IMR-90 (cell line): ENCODE measurements around the gene COPS2.

Source experiments
- BHLHE40 ChIP-seq: fragments of 150-350 bp; IDR thresholded peaks from 2 replicates; pipeline ENCODE4 v1.6.1; 2016; ENCODE audit warnings: mild to moderate bottlenecking, low read depth, low read length
- CEBPB ChIP-seq: IDR thresholded peaks from 2 replicates; pipeline ENCODE4 v1.6.1; 2012; ENCODE audit warnings: low read depth, low read length, improper control_type of control experiment
- FOS ChIP-seq: fragments of 150-350 bp; IDR thresholded peaks from 2 replicates; pipeline ENCODE4 v1.6.1; 2016; ENCODE audit warnings: low read depth, low read length
- MAFK ChIP-seq: IDR thresholded peaks from 2 replicates; pipeline ENCODE4 v1.6.1; 2012; ENCODE audit warnings: low read depth, low read length, improper control_type of control experiment
- MAZ ChIP-seq: IDR thresholded peaks from 2 replicates; pipeline ENCODE4 v1.6.1; 2012; ENCODE audit warnings: low read depth, mild to moderate bottlenecking, low read length, improper control_type of control experiment, moderate library complexity, borderline replicate concordance
- MXI1 ChIP-seq: IDR thresholded peaks from 2 replicates; pipeline ENCODE4 v1.6.1; 2012; ENCODE audit warnings: low read depth, mild to moderate bottlenecking, low read length, moderate library complexity, borderline replicate concordance
- POLR2A ChIP-seq: IDR thresholded peaks from 2 replicates; pipeline ENCODE4 v1.6.1; 2012; ENCODE audit warnings: mild to moderate bottlenecking, low read depth, low read length
- RAD21 ChIP-seq: IDR thresholded peaks from 2 replicates; pipeline ENCODE4 v1.6.1; 2012; ENCODE audit warnings: low read length, improper control_type of control experiment
- RCOR1 ChIP-seq: IDR thresholded peaks from 2 replicates; pipeline ENCODE4 v1.6.1; 2012; ENCODE audit warnings: mild to moderate bottlenecking, low read length, improper control_type of control experiment; ENCODE audit not compliant: insufficient replicate concordance
- RFX5 ChIP-seq: IDR thresholded peaks from 2 replicates; pipeline ENCODE4 v1.8.0; 2012; ENCODE audit warnings: low read depth, mild to moderate bottlenecking, low read length, moderate library complexity
- SMC3 ChIP-seq: fragments of 150-350 bp; IDR thresholded peaks from 2 replicates; pipeline ENCODE4 v1.6.1; 2016; ENCODE audit warnings: low read depth, mild to moderate bottlenecking, antibody characterized with exemption, low read length, moderate library complexity
- USF2 ChIP-seq: fragments of 150-350 bp; IDR thresholded peaks from 2 replicates; pipeline ENCODE4 v1.6.1; 2017; ENCODE audit warnings: mild to moderate bottlenecking, antibody characterized with exemption, low read length, low read depth
- TF ChIP-seq, protein P1 (sequence below): conservative IDR thresholded peaks from 2 replicates; pipeline ENCODE4 v1.5.1; 2012; ENCODE audit warnings: mild to moderate bottlenecking, low read depth, low read length, improper control_type of control experiment
- TF ChIP-seq, protein P2 (sequence below): fragments of 150-350 bp; IDR thresholded peaks from 2 replicates; pipeline ENCODE4 v1.6.1; 2016; ENCODE audit warnings: low read depth, mild to moderate bottlenecking, low read length, moderate library complexity, borderline replicate concordance

- TF ChIP-seq, protein P1, sequence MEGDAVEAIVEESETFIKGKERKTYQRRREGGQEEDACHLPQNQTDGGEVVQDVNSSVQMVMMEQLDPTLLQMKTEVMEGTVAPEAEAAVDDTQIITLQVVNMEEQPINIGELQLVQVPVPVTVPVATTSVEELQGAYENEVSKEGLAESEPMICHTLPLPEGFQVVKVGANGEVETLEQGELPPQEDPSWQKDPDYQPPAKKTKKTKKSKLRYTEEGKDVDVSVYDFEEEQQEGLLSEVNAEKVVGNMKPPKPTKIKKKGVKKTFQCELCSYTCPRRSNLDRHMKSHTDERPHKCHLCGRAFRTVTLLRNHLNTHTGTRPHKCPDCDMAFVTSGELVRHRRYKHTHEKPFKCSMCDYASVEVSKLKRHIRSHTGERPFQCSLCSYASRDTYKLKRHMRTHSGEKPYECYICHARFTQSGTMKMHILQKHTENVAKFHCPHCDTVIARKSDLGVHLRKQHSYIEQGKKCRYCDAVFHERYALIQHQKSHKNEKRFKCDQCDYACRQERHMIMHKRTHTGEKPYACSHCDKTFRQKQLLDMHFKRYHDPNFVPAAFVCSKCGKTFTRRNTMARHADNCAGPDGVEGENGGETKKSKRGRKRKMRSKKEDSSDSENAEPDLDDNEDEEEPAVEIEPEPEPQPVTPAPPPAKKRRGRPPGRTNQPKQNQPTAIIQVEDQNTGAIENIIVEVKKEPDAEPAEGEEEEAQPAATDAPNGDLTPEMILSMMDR = no peak
- TF ChIP-seq SMC3 (no peak), RCOR1 (no peak), POLR2A (no peak), BHLHE40 (no peak), CEBPB (no peak), RAD21 (no peak), USF2 (no peak), RFX5 (no peak), MXI1 (no peak), MAZ (no peak), MAFK (no peak), FOS (no peak)
- TF ChIP-seq, protein P2, sequence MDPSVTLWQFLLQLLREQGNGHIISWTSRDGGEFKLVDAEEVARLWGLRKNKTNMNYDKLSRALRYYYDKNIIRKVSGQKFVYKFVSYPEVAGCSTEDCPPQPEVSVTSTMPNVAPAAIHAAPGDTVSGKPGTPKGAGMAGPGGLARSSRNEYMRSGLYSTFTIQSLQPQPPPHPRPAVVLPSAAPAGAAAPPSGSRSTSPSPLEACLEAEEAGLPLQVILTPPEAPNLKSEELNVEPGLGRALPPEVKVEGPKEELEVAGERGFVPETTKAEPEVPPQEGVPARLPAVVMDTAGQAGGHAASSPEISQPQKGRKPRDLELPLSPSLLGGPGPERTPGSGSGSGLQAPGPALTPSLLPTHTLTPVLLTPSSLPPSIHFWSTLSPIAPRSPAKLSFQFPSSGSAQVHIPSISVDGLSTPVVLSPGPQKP = no peak
Observed at GRCh38 chr15:49154799-49155109, 645 bp downstream of the COPS2 start.
